ENCODE measurements around the gene TTC29. TPM values are rescaled to one million over a fixed set of nuclear protein-coding genes. Genes with fewer than 3 reads are reported as not detected.

The TTC29 gene
- total and polyA plus RNA-seq, 2 donors (not counting 1 experiment from before 2014, with no cell fraction given): not detected

GRCh38 chr4:146661367-146661766, 284.3 kb downstream of the TTC29 start:
- POLR2A ChIA-PET: no interaction called here
- no peaks in the 10 kb centered on the region for H3K9me3 Mint-ChIP-seq (ENCODE audit: insufficient read depth)
- WGBS (ENCODE audit: insufficient coverage): no CpG with 5 or more reads among the region's 4 CpGs
- peaks cover 0 to 3% (median 0%) of the 10 kb centered on the region in 3 donors for H3K9me3 ChIP-seq (ENCODE audit: control extremely low read depth in 1 of 3, control insufficient read depth in 2 of 3, insufficient read depth in 1 of 3, low read length in 2 of 3)
- H3K79me2 ChIP-seq (ENCODE audit: control insufficient read depth, insufficient read depth, low read length): no peaks in the 10 kb centered on the region
- no peaks in the 10 kb centered on the region for H3K4me1 Mint-ChIP-seq
- DNase-seq (no peak), ATAC-seq (ENCODE audit: low read depth) (no peak)
- peaks cover 24% of the 10 kb centered on the region for H3K27me3 Mint-ChIP-seq
- TF ChIP-seq EZH2 (IDR thresholded peaks at IDR 0.05; ENCODE audit: borderline replicate concordance, insufficient read depth, low read depth, low read length, poor library complexity, severe bottlenecking) (no peak), CTCF (IDR thresholded peaks at IDR 0.05) (no peak)
- CTCF ChIA-PET: no interaction called here
- no peak overlapping the region for H3K9ac ChIP-seq (ENCODE audit: low read length)
- no peak overlapping the region for H3K4me2 ChIP-seq (replicated peaks; ENCODE audit: low read depth, low read length, poor library complexity, severe bottlenecking)
- H3K36me3 ChIP-seq (replicated peaks in 1 of 2; ENCODE audit: control extremely low read depth in 1 of 2, control insufficient read depth in 1 of 2, extremely low read depth in 1 of 2, insufficient read depth in 2 of 2, low read length in 1 of 2): no peaks in the 10 kb centered on the region
- intact Hi-C loops (cut with micrococcal nuclease): no loop called here
- no peak overlapping the region for H3K4me3 ChIP-seq (ENCODE audit: control extremely low read depth in 1 of 5, extremely low read depth in 1 of 5, insufficient read depth in 1 of 5, low read depth in 2 of 5, low read length in 4 of 5)
- H2AFZ ChIP-seq (ENCODE audit: insufficient read depth, low read depth, low read length, poor library complexity, severe bottlenecking): no peak overlapping the region
- peaks cover 0 to 11% (median under 1%) of the 10 kb centered on the region in 4 experiments for H3K27me3 ChIP-seq (replicated peaks in 1 of 4; ENCODE audit: control extremely low read depth in 1 of 4, control insufficient read depth in 3 of 4, insufficient read depth in 4 of 4, low read length in 3 of 4)
- no peak overlapping the region for H3K27ac ChIP-seq (ENCODE audit: low read length in 2 of 2)
- no peak overlapping the region for H3K4me3 Mint-ChIP-seq
- no peaks in the 10 kb centered on the region for H3K4me1 ChIP-seq (ENCODE audit: control insufficient read depth in 2 of 2, insufficient read depth in 2 of 2, low read length in 2 of 2)
- H4K20me1 ChIP-seq (ENCODE audit: control insufficient read depth, insufficient read depth, low read length, poor library complexity, severe bottlenecking): no peaks in the 10 kb centered on the region
- H3K27ac Mint-ChIP-seq: no peak overlapping the region
